ENCODE results near the gene SIM2.

Gene SIM2

DNA sequence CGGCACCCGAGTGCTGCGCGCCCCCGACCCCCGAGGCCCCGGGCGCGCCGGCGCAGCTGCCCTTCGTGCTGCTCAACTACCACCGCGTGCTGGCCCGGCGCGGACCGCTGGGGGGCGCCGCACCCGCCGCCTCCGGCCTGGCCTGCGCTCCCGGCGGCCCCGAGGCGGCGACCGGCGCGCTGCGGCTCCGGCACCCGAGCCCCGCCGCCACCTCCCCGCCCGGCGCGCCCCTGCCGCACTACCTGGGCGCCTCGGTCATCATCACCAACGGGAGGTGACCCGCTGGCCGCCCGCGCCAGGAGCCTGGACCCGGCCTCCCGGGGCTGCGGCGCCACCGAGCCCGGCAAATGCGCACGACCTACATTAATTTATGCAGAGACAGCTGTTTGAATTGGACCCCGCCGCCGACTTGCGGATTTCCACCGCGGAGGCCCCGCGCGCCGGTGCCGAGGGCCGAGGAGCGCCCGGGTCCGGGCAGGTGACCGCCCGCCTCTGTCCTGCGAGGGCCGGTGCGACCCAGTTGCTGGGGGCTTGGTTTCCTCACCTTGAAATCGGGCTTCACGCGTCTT, 49.0 kb downstream of the SIM2 start:
- H3K27ac ChIP-seq: no peak overlapping the region
- TF ChIP-seq, protein P1, sequence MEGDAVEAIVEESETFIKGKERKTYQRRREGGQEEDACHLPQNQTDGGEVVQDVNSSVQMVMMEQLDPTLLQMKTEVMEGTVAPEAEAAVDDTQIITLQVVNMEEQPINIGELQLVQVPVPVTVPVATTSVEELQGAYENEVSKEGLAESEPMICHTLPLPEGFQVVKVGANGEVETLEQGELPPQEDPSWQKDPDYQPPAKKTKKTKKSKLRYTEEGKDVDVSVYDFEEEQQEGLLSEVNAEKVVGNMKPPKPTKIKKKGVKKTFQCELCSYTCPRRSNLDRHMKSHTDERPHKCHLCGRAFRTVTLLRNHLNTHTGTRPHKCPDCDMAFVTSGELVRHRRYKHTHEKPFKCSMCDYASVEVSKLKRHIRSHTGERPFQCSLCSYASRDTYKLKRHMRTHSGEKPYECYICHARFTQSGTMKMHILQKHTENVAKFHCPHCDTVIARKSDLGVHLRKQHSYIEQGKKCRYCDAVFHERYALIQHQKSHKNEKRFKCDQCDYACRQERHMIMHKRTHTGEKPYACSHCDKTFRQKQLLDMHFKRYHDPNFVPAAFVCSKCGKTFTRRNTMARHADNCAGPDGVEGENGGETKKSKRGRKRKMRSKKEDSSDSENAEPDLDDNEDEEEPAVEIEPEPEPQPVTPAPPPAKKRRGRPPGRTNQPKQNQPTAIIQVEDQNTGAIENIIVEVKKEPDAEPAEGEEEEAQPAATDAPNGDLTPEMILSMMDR (conservative IDR thresholded peaks at IDR 0.05; ENCODE audit: low read depth, low read length): no peak
- no peaks in the 10 kb centered on the region for H3K79me2 ChIP-seq (ENCODE audit: insufficient read depth, low read depth)

DNA sequence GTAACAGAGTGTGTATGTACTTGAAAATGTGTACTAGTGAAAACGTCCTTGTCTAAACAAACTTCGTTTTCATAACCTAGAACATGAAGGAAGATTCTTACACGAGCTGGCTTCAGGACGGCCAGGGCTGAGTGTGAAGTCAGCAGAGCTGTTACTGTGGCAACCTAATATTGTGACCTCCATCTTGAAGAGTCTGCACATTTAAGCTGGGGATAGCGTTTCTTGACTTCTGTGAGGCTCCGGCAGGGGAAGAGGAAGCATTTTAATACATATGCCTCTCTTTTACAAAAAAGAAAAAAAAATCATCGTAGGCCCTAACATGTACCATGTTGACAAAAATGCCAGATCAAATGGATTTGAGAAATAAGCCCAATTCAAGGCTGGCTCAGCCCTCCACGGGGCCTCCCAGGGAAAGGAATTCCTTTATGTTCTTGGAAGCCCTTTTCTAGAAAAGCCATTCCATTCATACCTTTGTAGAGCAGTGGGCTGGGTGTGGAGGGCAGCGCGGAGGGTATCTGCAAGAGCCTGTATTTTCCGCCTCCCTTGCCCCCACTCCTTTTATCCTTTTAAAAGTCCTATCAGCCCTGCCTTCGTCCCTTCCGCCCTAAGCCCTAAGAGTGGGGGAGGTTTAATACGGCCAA, 51.1 kb downstream of the SIM2 start:
- H4K20me1 ChIP-seq (ENCODE audit: insufficient read depth): no peaks in the 10 kb centered on the region
- no peak overlapping the region for H3K4me2 ChIP-seq
- H3K9ac ChIP-seq: no peak overlapping the region
- no peaks in the 10 kb centered on the region for H3K79me2 ChIP-seq (ENCODE audit: insufficient read depth, low read depth)
- H2AFZ ChIP-seq (ENCODE audit: low read depth): no peak overlapping the region
- no peak overlapping the region for H3K4me3 ChIP-seq (IDR thresholded peaks at IDR 0.05; ENCODE audit: insufficient read depth, low read depth, low read length)
- H3K27me3 ChIP-seq (ENCODE audit: insufficient read depth, low read depth): no peaks in the 10 kb centered on the region
- no peak overlapping the region for H3K27ac ChIP-seq
- no peaks in the 10 kb centered on the region for H3K4me1 ChIP-seq (ENCODE audit: low read depth, poor library complexity, severe bottlenecking)
- no peaks in the 10 kb centered on the region for H3K36me3 ChIP-seq (ENCODE audit: insufficient read depth)
- TF ChIP-seq, protein P1 (conservative IDR thresholded peaks at IDR 0.05; ENCODE audit: low read depth, low read length): no peak

More for the DNA sequence above, 49.0 kb downstream of the SIM2 start:
- Histone ChIP-seq H3K27me3 (ENCODE audit: insufficient read depth, low read depth) (no peaks in the 10 kb centered on the region), H4K20me1 (ENCODE audit: insufficient read depth) (no peaks in the 10 kb centered on the region), H2AFZ (ENCODE audit: low read depth) (no peak overlapping the region), H3K4me1 (ENCODE audit: low read depth, poor library complexity, severe bottlenecking) (no peaks in the 10 kb centered on the region), H3K4me2 (no peak overlapping the region), H3K4me3 (IDR thresholded peaks at IDR 0.05; ENCODE audit: insufficient read depth, low read depth, low read length) (no peak overlapping the region), H3K36me3 (ENCODE audit: insufficient read depth) (no peaks in the 10 kb centered on the region), H3K9ac (no peak overlapping the region)

DNA sequence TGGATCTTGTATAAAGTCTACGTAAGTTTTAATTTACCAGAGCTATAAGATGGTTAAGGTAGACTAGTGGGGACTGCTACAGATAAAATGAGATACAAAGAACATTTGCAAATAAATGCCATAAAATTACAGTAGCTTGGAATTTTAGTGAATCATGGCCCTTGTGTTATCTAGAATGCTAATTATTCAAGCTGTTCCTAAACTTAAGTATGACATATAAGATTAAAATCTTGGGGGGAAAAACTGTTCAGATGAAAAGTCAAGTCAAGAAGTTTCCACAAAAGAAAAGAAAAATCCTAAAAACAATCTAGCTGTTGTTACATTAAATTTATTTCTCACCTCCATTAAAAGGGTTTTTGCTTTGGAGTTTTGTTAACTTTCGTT, 51.7 kb downstream of the SIM2 start:
- TF ChIP-seq, protein P1 (conservative IDR thresholded peaks at IDR 0.05; ENCODE audit: low read depth, low read length): no peak
- Histone ChIP-seq H3K4me2 (no peak overlapping the region), H3K27me3 (ENCODE audit: insufficient read depth, low read depth) (no peaks in the 10 kb centered on the region), H3K79me2 (ENCODE audit: insufficient read depth, low read depth) (no peaks in the 10 kb centered on the region), H3K4me3 (IDR thresholded peaks at IDR 0.05; ENCODE audit: insufficient read depth, low read depth, low read length) (no peak overlapping the region), H3K36me3 (ENCODE audit: insufficient read depth) (no peaks in the 10 kb centered on the region), H3K9ac (no peak overlapping the region), H3K27ac (no peak overlapping the region), H3K4me1 (ENCODE audit: low read depth, poor library complexity, severe bottlenecking) (no peaks in the 10 kb centered on the region), H4K20me1 (ENCODE audit: insufficient read depth) (no peaks in the 10 kb centered on the region), H2AFZ (ENCODE audit: low read depth) (no peak overlapping the region)

DNA sequence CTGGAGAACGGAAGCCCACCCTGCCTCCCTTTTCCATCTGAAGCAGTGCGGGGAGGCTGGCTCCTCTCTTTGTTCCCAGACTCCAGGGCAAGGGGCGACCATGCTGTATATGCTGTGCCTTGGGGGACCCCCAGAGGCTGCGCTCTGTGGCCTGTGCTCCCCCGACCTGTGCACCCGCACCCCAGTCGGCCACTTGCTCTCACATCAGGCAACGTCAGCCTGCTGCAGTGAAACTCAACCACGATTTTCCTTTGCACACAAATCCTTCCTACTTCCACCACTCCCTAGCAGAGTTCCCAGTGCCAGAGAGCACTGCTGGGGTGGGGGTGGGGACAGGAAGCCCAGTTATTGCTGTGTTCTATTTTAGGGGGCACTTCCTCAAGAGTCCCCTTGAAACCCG, 52.5 kb downstream of the SIM2 start:
- no peak overlapping the region for H3K27ac ChIP-seq
- H3K27me3 ChIP-seq (ENCODE audit: insufficient read depth, low read depth): no peaks in the 10 kb centered on the region

More for the DNA sequence above, 52.5 kb downstream of the SIM2 start:
- H4K20me1 ChIP-seq (ENCODE audit: insufficient read depth): no peaks in the 10 kb centered on the region
- no peaks in the 10 kb centered on the region for H3K4me1 ChIP-seq (ENCODE audit: low read depth, poor library complexity, severe bottlenecking)
- H3K79me2 ChIP-seq (ENCODE audit: insufficient read depth, low read depth): no peaks in the 10 kb centered on the region
- no peak overlapping the region for H3K4me2 ChIP-seq
- TF ChIP-seq, protein P1 (conservative IDR thresholded peaks at IDR 0.05; ENCODE audit: low read depth, low read length): no peak
- H3K4me3 ChIP-seq (IDR thresholded peaks at IDR 0.05; ENCODE audit: insufficient read depth, low read depth, low read length): no peak overlapping the region
- H2AFZ ChIP-seq (ENCODE audit: low read depth): no peak overlapping the region
- no peak overlapping the region for H3K9ac ChIP-seq
- H3K36me3 ChIP-seq (ENCODE audit: insufficient read depth): no peaks in the 10 kb centered on the region

Data from KMS-11 (cell line).